NB4 (cell line): ENCODE measurements around the gene AHRR.

Experiments
- MYC ChIP-seq: IDR thresholded peaks from 2 replicates; pipeline ENCODE4 v1.6.1; 2011; ENCODE audit warnings: low read depth, low read length
- POLR2A ChIP-seq: IDR thresholded peaks from 2 replicates; pipeline ENCODE4 v1.6.1; 2011; ENCODE audit warnings: mild to moderate bottlenecking; ENCODE audit not compliant: insufficient read length; ENCODE audit errors: extremely low read depth
- TF ChIP-seq, protein P1 (sequence below): IDR thresholded peaks from one replicate; pipeline ENCODE4 v1.5.1; 2012; ENCODE audit warnings: low read depth, low read length
- TF ChIP-seq, protein P2 (sequence below): IDR thresholded peaks from 2 replicates; pipeline ENCODE4 v1.6.1; 2011; ENCODE audit warnings: low read depth, low read length

DNA sequence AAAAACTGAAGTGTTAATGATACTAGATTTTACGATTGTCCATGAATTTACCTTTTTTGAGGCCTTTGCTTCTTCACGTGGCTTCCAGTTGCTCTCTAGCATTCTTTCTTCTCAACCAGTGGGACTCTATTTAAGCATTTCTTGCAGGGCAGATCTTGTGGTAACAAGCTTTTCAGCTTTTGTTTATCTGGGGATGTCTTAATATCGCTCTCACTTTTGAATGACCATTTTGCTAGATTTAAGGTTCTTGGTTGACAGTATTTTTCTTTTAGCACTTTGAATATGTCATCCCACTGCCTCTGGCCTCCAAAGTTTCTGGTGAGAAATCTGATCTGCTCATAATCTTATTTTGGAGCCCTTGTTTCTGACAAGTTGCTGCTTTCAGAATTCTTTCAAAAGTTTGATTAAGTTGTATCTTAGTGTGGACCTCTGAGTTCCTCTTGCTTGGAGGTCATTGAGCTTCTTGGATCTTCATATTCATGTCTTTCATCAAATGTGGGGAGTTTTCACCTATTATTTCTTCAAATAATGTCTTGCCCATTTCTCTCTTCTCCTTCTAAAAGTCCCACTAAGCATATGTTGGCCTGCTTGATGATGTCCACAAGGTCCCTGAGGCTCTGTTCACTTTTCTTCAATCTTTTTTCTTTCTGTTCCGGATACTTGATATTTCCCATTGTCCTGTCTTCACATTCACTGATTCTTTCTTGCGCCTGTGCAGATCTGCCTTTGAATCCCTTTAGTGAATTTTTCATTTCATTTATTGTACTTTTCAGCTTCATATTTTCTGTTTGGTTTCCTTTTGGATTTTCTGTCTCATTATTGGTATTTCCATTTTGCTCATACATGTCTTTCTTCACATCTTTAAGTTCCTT lies 130.3 kb downstream of the AHRR start:
- TF ChIP-seq, protein P1, sequence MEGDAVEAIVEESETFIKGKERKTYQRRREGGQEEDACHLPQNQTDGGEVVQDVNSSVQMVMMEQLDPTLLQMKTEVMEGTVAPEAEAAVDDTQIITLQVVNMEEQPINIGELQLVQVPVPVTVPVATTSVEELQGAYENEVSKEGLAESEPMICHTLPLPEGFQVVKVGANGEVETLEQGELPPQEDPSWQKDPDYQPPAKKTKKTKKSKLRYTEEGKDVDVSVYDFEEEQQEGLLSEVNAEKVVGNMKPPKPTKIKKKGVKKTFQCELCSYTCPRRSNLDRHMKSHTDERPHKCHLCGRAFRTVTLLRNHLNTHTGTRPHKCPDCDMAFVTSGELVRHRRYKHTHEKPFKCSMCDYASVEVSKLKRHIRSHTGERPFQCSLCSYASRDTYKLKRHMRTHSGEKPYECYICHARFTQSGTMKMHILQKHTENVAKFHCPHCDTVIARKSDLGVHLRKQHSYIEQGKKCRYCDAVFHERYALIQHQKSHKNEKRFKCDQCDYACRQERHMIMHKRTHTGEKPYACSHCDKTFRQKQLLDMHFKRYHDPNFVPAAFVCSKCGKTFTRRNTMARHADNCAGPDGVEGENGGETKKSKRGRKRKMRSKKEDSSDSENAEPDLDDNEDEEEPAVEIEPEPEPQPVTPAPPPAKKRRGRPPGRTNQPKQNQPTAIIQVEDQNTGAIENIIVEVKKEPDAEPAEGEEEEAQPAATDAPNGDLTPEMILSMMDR: no peak
- TF ChIP-seq POLR2A (no peak), MYC (no peak)
- TF ChIP-seq, protein P2, sequence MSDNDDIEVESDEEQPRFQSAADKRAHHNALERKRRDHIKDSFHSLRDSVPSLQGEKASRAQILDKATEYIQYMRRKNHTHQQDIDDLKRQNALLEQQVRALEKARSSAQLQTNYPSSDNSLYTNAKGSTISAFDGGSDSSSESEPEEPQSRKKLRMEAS: no peak
